Stimulated activated CD4-positive, alpha-beta T cell treated with anti-CD3 and anti-CD28 coated beads, Interleukin-15, amount 100 ng/mL, for 48 hours (primary cell): ENCODE data around the gene ASB10.

ENCODE experiments used
- DNase-seq, 2 donors: peaks; one replicate each; pipeline ENCODE4 v3.0.0-alpha.2; 2020; ENCODE audit warnings: low read depth in 2 of 2

The ASB10 gene, protein sequence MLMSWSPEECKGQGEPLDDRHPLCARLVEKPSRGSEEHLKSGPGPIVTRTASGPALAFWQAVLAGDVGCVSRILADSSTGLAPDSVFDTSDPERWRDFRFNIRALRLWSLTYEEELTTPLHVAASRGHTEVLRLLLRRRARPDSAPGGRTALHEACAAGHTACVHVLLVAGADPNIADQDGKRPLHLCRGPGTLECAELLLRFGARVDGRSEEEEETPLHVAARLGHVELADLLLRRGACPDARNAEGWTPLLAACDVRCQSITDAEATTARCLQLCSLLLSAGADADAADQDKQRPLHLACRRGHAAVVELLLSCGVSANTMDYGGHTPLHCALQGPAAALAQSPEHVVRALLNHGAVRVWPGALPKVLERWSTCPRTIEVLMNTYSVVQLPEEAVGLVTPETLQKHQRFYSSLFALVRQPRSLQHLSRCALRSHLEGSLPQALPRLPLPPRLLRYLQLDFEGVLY

GRCh38 chr7:151186640-151187408 is at the start of gene ASB10:
Gene ASB10, minus strand, starts transcription at chr7:151187250. Its CDS starts 120 bp downstream, at chr7:151187130.
- DNase-seq = no peak

DNA sequence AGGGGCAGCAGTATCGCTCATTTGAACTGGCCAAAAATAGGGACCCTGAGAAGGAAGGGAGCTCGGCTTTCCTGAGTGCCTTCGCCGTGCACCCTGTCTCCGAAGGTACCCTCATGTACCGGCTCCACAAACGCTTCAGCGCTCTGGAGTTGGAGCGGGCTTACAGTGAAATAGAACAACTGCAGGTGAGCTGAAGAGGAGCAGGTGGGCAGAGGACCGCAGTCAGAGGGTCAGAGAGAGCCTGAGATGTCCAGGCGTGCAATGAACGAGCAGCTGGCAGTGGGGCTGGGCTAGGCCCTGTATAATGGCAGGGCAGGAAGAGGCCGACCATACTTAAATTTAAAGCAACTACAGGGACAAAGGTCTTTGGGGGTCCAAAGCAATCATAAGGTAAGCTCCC is 49.4 kb upstream of the ASB10 start:
- no peak for DNase-seq

GRCh38 chr7:151235091-151235787 is 48.2 kb upstream of the ASB10 start:
- no peak for DNase-seq

GRCh38 chr7:151233804-151234203 is 46.8 kb upstream of the ASB10 start:
- no peak for DNase-seq

- DNase-seq = peak; percentile 73 to 77
Measured at GRCh38 chr7:151232917-151233701, 46.1 kb upstream of the ASB10 start.

- DNase-seq = peak; percentile 81 to 87
Measured at GRCh38 chr7:151232091-151232916, 45.3 kb upstream of the ASB10 start, which contains the start of gene CHPF2. Gene CHPF2, plus strand, starts transcription at chr7:151232483. Its CDS starts 1,529 bp downstream, at chr7:151234012.

DNA sequence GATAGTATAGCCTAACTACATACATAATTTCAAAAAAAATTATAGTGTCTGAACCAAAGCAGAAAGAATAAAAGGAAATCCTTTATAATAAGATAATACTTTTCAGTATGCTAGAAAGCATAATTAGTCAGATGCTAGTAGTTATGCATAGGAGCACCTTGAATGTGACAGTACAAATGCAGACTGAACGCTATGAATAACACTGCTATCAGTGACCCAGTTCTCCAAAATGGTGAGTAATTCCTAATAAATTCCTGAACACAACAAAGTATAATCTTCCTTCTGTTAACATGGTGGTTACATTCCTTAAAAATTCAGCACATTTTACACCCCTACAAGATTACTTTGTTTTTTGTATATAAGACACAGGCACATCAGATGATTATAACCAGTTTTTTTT is 44.0 kb upstream of the ASB10 start:
- DNase-seq = no peak

- no peak for DNase-seq
Measured at GRCh38 chr7:151229249-151229648, 42.2 kb upstream of the ASB10 start.

DNA sequence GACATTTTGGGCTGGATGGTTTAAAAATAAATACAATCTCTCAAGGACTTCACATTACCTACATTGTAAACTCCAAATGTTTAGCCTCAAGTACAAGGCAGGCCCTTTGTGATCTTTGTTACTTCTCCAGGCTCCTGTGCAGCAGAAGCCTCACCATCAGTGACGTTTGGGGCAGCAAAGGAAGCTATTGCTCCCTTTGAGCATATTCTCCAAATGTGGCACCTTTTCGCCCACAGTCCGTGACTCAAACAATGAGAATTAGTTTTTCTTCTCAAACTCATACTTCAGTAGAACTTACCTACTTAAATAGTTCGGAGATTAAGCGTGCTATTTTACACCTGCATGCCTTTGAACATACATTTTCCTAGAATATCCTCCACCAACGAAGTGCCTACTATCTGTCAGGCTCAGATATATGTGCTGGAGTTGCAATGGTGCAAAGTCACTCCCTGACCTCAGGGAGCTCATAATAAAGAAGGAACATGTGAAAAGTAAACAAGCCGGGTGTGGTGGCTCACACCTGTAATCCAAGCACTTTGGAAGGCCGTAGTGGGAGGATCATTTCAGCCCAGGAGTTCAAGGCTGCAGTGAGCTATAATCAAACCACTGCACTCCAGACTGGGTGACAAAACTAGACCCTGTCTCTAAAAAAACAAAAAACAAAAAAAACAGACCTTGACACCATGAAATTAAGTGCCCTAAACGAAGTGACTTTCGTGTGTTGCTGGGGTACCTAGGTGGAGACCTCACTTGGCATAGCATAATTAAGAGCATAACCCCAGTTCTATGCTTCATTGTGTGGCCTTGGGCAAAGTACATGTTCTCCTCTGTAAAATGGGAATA is 41.2 kb upstream of the ASB10 start:
- no peak for DNase-seq

DNA sequence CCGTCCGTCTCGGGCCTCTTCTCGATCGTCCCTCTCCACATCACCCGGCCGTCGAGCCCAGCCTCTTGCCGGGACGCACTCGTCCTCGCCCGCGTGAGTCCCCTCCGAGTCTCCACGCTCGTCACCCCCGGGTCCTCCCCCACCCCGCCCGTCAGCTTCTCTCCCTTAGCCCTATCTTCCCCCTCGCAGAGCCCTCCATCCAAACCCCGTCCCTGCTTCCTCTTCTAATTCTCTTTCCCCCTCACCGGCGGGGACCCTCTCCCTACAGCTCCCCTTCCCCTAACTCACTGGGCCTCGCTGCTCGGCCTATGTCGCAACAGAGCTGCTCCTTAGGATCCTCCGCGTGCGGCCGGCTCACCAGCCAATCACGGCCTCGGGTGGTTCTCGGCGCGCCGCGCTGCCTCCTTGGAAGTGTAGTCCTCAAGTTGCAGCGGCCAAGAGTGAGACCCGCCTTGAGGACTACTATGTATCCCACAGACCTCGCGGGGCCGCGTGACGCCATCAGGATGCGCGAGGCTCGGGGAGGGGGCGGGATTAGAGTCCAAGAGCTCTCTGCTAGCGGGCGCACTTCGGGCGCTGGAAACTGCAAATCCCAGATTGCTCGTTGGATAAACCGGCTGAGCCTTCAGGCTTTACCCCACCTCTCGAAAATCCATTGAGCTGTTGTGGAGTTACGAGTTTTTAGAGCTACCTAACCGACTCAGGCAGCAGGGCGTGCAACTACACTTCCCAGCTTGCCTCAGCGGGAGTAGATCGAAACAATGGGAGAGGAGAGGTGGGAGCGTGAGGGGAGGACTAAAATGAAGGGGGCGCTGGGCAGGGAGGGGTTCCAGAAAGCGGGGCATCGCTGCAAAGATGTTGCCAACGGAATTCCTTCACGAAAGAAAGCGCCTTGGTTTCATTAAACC is 40.1 kb upstream of the ASB10 start, which contains the start of gene ABCF2:
ABCF2 (minus strand) TSS at position 331 of the 908 bp plus-strand sequence. CDS start 747 bp downstream, outside the sequence.
- peak; percentile 95 to 98 for DNase-seq

- DNase-seq = no peak
Measured at GRCh38 chr7:151226560-151226874, 39.5 kb upstream of the ASB10 start.

DNA sequence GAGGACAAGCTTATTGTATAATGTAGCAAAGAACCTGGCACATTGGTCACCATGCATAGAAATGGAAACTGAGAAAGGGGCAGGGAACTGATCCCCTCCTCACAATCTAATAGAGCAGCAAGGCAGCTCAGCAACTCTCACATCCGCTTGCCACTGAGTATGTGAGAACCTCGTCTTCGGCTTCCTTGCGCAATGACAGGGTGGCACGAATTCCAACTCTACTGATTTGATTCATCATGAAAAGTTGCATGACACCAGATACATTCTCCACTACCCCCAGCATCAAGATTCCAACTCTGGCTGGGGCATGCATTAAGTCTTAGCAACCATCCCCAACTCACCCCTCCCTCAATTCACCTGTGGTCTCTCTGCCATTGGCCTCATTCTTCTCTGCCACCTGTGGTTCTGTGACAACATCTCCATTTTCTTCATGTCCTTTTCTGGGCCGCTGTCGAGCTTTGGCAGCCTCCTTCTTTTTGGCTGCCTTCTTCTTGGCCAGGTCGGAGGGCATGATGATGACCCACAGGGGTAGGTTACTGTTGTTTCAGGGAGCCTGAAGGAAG is 39.0 kb upstream of the ASB10 start:
- DNase-seq = no peak

DNA sequence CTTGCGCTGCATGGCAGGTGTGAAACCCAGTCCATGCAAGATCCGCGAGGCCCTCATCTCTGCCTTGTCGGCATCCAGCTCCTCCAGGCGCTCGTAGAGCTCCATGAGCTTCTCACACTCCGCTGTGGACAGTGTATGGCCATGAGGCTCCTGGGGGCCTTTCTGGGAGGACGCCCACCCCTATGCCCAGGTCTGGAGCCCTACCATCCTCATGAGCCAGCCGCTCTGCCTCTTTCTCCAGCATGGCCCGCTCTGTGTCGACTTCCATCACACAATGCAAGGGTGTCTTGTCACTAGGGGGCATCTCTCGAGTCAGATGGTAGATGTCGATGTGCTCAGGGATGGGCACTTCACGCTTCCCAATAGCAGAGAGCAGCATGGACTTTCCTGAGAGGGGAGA is 36.7 kb upstream of the ASB10 start:
- DNase-seq = no peak

- DNase-seq = no peak
Measured at GRCh38 chr7:151218170-151218569, 31.1 kb upstream of the ASB10 start.

GRCh38 chr7:151215396-151215795 is 28.3 kb upstream of the ASB10 start:
- DNase-seq = no peak

GRCh38 chr7:151213826-151214225 is 26.8 kb upstream of the ASB10 start:
- DNase-seq = no peak

DNA sequence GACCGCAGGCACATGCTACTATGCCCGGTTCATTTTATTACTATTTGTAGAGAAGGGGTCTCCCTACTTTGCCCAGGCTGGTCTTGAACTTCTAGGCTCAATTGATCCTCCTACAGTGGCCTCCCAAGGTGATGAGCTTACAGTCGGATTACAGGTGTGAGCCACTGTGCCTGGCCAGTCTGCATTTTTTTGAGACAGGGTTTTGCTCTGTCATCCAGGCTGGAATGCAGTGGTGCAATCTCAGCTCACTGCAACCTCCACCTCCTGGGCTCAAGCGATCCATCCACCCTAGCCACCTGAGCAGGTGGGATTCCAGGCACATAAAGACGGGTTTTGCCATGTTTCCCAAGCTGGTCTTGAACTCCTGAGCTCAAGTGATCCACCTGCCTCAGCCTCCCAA is 25.6 kb upstream of the ASB10 start:
- no peak for DNase-seq

- DNase-seq = no peak
Measured at GRCh38 chr7:151211155-151211772, 24.2 kb upstream of the ASB10 start.
